ENCODE data around the gene KCNK18. TPM values are rescaled to one million over a fixed set of nuclear protein-coding genes. Genes with fewer than 3 reads are reported as not detected.
A peak's percentile ranks its signal among the peaks of the same experiment; 100 is the strongest.

The KCNK18 gene
- total RNA-seq, 1 experiment from 2014 or later: not detected

DNA sequence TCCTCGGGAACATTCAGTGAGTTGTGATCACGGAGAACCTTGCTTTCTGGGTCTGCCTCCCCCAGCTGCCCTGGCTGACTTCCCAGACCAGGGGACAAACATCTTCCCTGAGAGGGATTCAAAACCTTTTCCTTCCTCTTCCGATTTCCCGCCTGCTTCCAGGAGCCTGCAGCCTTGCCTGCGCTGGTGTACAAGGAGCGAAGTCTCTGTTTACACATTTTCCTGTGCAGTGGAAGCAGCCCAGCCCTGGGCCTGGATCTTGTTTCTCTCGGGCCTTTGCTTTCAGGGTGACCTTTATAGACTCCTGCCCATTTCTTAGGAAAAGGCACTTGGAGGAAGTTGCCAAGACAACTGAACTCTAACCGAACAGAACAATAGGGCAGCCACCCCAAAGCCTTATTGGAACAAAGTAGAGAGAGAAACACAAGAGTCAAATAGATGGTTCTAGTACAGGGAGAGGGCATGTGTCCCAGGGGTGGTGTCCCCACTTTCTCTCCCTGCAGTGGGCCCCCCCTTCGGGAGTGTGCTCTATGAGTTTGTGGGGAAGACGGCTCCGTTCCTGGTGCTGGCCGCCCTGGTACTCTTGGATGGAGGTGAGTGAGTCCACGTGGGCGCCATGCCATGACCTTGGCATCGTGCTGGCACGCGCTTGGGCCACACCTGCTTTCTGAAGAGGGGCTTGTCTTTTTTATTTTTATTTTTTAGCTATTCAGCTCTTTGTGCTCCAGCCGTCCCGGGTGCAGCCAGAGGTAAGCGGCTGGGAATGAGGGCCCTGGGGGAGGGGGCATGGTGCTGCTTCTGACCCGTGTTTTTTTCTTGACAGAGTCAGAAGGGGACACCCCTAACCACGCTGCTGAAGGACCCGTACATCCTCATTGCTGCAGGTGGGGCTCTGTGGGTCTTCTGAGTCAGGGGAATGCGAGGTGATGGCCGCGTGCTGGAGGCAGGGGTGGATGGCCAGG, 57.8 kb downstream of the KCNK18 start:
- Mint-ChIP-seq H3K4me3 (no peak overlapping the region), H3K27ac (peak overlapping the region in 1 of 3 experiments; percentile 72; a peak in 1 of 7 replicates), H3K27me3 (ENCODE audit: low read depth) (no peaks in the 10 kb centered on the region), H3K4me1 (peaks cover 20 to 33% of the 10 kb centered on the region in 2 experiments), H3K9me3 (no peaks in the 10 kb centered on the region), H3K36me3 (ENCODE audit: insufficient read depth in 1 of 3, low read depth in 3 of 3) (no peaks in the 10 kb centered on the region)
- H4K91ac ChIP-seq (ENCODE audit: insufficient read length, low read depth, low read length): no peak overlapping the region
- H4K5ac ChIP-seq (ENCODE audit: insufficient read length, low read depth, low read length): no peak overlapping the region
- no peak overlapping the region for H4K8ac ChIP-seq (replicated peaks; ENCODE audit: insufficient read length, low read depth, low read length)
- no peaks in the 10 kb centered on the region for H3K79me1 ChIP-seq (ENCODE audit: insufficient read depth, low read depth, low read length, poor library complexity, severe bottlenecking)
- H3K79me2 ChIP-seq (ENCODE audit: insufficient read depth, low read length): no peaks in the 10 kb centered on the region
- H3K23ac ChIP-seq (ENCODE audit: insufficient read length, low read depth, low read length): no peak overlapping the region
- peaks cover 2% of the 10 kb centered on the region; the same call in 1 of the 2 replicates for H3K4me1 ChIP-seq (ENCODE audit: insufficient read depth, low read length)
- no peaks in the 10 kb centered on the region for H4K20me1 ChIP-seq (ENCODE audit: control insufficient read depth, insufficient read depth, insufficient read length)
- no peak overlapping the region for H3K9ac ChIP-seq (ENCODE audit: extremely low read depth, insufficient read length, low read length)
- H2BK120ac ChIP-seq (ENCODE audit: low read depth, low read length, poor library complexity, severe bottlenecking): no peak overlapping the region
- WGBS (ENCODE audit: extremely low coverage, insufficient read length, low lambda C conversion rate): no CpG with 5 or more reads among the region's 26 CpGs
- no peak overlapping the region for H3T11ph ChIP-seq (ENCODE audit: low read length)
- H2BK12ac ChIP-seq (ENCODE audit: insufficient read length, low read depth, low read length): no peak overlapping the region
- H2BK15ac ChIP-seq (ENCODE audit: low read depth, low read length): no peak overlapping the region
- no peaks in the 10 kb centered on the region for H3K27me3 ChIP-seq (ENCODE audit: insufficient read depth, low read length)
- no peak overlapping the region for H2BK20ac ChIP-seq (ENCODE audit: low read depth, low read length, poor library complexity, severe bottlenecking)
- no peaks in the 10 kb centered on the region for H3K9me3 ChIP-seq (ENCODE audit: control insufficient read depth, low read depth, low read length)
- H3K56ac ChIP-seq (ENCODE audit: insufficient read length, low read depth, low read length): no peak overlapping the region
- H3K27ac ChIP-seq (ENCODE audit: insufficient read length, low read depth, low read length): no peak overlapping the region
- no peaks in the 10 kb centered on the region for H3K23me2 ChIP-seq (ENCODE audit: insufficient read length, low read depth, low read length, poor library complexity, severe bottlenecking)
- H3K4me2 ChIP-seq (ENCODE audit: insufficient read depth, insufficient read length, low read length): no peak overlapping the region
- DNase-seq: no peak
- TF ChIP-seq, protein P1, sequence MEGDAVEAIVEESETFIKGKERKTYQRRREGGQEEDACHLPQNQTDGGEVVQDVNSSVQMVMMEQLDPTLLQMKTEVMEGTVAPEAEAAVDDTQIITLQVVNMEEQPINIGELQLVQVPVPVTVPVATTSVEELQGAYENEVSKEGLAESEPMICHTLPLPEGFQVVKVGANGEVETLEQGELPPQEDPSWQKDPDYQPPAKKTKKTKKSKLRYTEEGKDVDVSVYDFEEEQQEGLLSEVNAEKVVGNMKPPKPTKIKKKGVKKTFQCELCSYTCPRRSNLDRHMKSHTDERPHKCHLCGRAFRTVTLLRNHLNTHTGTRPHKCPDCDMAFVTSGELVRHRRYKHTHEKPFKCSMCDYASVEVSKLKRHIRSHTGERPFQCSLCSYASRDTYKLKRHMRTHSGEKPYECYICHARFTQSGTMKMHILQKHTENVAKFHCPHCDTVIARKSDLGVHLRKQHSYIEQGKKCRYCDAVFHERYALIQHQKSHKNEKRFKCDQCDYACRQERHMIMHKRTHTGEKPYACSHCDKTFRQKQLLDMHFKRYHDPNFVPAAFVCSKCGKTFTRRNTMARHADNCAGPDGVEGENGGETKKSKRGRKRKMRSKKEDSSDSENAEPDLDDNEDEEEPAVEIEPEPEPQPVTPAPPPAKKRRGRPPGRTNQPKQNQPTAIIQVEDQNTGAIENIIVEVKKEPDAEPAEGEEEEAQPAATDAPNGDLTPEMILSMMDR (conservative IDR thresholded peaks at IDR 0.05): no peak
- H3K4ac ChIP-seq (ENCODE audit: low read depth, low read length): no peak overlapping the region
- no peak overlapping the region for H2BK5ac ChIP-seq (ENCODE audit: insufficient read length, low read length)
- no peak overlapping the region for H2AFZ ChIP-seq (ENCODE audit: low read length)
- no peak overlapping the region for H2AK5ac ChIP-seq (ENCODE audit: insufficient read length, low read length)
- H3K18ac ChIP-seq (ENCODE audit: insufficient read length, low read depth, low read length): no peak overlapping the region
- no peak overlapping the region for H3K14ac ChIP-seq (ENCODE audit: insufficient read depth, low read length)

Measured in H9 (cell line).